ENCODE results near the gene DEFB128. TPM values are rescaled to one million over a fixed set of nuclear protein-coding genes. Genes with fewer than 3 reads are reported as not detected.
"Not testable (repeated sequence)": the region's sequence is repeated elsewhere in the genome, so short reads cannot be mapped to it uniquely, and the experiment has no call there.

The DEFB128 gene
- total and polyA plus RNA-seq, 10 of the 15 experiments (the other 5 are each of a cell fraction or from before 2014, with no cell fraction given): not detected

DNA sequence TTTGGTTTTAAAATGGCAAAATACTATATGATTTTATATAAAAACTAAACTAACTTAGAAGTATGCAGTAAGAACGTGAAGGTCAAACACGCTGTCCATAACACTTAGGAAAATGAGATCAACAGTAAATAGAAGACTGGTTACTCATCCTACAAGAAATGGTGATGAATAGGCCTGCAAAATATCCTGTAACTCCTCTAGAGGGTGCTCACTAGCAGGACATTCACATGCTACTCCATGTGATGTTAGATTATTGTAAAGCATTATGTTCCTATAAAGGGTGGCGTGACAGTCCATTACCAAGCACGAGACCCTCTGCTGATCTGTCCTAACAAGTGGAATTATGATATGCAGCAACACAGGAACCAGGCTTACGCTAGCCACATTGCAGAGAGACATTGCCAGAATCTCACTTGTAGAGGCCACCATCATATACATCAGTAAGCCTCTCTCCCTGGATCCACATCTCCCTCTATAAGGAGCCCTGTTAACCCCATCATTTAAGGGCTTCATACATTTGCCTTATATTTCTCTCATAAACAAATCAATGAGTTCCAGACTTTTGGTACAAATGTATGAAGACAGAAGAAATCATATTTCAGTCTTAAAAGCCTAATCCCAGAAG is 19.5 kb upstream of the DEFB128 start (continued):
- TF ChIP-seq, protein P1, sequence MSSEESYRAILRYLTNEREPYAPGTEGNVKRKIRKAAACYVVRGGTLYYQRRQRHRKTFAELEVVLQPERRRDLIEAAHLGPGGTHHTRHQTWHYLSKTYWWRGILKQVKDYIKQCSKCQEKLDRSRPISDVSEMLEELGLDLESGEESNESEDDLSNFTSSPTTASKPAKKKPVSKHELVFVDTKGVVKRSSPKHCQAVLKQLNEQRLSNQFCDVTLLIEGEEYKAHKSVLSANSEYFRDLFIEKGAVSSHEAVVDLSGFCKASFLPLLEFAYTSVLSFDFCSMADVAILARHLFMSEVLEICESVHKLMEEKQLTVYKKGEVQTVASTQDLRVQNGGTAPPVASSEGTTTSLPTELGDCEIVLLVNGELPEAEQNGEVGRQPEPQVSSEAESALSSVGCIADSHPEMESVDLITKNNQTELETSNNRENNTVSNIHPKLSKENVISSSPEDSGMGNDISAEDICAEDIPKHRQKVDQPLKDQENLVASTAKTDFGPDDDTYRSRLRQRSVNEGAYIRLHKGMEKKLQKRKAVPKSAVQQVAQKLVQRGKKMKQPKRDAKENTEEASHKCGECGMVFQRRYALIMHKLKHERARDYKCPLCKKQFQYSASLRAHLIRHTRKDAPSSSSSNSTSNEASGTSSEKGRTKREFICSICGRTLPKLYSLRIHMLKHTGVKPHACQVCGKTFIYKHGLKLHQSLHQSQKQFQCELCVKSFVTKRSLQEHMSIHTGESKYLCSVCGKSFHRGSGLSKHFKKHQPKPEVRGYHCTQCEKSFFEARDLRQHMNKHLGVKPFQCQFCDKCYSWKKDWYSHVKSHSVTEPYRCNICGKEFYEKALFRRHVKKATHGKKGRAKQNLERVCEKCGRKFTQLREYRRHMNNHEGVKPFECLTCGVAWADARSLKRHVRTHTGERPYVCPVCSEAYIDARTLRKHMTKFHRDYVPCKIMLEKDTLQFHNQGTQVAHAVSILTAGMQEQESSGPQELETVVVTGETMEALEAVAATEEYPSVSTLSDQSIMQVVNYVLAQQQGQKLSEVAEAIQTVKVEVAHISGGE (CRISPR knock-in tag; IDR thresholded peaks at IDR 0.05): no peak
- no peak for TF ChIP-seq TAF1 (IDR thresholded peaks at IDR 0.05; ENCODE audit: borderline replicate concordance, low read depth, low read length)
- TF ChIP-seq, protein P2, sequence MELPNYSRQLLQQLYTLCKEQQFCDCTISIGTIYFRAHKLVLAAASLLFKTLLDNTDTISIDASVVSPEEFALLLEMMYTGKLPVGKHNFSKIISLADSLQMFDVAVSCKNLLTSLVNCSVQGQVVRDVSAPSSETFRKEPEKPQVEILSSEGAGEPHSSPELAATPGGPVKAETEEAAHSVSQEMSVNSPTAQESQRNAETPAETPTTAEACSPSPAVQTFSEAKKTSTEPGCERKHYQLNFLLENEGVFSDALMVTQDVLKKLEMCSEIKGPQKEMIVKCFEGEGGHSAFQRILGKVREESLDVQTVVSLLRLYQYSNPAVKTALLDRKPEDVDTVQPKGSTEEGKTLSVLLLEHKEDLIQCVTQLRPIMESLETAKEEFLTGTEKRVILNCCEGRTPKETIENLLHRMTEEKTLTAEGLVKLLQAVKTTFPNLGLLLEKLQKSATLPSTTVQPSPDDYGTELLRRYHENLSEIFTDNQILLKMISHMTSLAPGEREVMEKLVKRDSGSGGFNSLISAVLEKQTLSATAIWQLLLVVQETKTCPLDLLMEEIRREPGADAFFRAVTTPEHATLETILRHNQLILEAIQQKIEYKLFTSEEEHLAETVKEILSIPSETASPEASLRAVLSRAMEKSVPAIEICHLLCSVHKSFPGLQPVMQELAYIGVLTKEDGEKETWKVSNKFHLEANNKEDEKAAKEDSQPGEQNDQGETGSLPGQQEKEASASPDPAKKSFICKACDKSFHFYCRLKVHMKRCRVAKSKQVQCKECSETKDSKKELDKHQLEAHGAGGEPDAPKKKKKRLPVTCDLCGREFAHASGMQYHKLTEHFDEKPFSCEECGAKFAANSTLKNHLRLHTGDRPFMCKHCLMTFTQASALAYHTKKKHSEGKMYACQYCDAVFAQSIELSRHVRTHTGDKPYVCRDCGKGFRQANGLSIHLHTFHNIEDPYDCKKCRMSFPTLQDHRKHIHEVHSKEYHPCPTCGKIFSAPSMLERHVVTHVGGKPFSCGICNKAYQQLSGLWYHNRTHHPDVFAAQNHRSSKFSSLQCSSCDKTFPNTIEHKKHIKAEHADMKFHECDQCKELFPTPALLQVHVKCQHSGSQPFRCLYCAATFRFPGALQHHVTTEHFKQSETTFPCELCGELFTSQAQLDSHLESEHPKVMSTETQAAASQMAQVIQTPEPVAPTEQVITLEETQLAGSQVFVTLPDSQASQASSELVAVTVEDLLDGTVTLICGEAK (IDR thresholded peaks at IDR 0.05; ENCODE audit: borderline replicate concordance): no peak

DNA sequence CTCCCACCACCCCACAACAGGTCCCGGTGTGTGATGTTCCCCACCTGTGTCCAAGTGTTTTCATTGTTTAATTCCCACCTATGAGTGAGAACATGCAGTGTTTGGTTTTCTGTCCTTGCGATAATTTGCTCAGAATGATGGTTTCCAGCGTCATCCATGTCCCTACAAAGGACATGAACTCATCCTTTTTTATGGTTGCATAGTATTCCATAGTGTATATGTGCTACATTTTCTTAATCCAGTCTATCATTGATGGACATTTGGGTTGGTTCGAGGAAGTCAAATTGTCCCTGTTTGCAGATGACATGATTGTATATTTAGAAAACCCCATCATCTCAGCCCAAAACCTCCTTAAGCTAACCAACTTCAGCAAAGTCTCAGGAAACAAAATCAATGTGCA is 14.1 kb upstream of the DEFB128 start:
- H3K79me2 ChIP-seq (ENCODE audit: control insufficient read depth, insufficient read depth, low read length); H3K36me3 ChIP-seq (ENCODE audit: control insufficient read depth in 2 of 2, insufficient read depth in 2 of 2, low read length in 1 of 2); intact Hi-C loops (cut with micrococcal nuclease; ENCODE audit: unreplicated experiment); BruUV-seq (replicated peaks); DNase-seq (ENCODE audit: low read depth, low spot score); H3K4me2 ChIP-seq (ENCODE audit: control insufficient read depth, insufficient read depth); H3K27ac ChIP-seq (ENCODE audit: control insufficient read depth, insufficient read depth); CTCF ChIA-PET; H2AFZ ChIP-seq (ENCODE audit: control insufficient read depth, low read depth, low read length); H3K9ac ChIP-seq (ENCODE audit: control insufficient read depth, insufficient read depth, low read length); FAIRE-seq; ATAC-seq; H3K9me3 ChIP-seq (replicated peaks; ENCODE audit: control insufficient read depth, insufficient read depth, low read length); H3K4me1 ChIP-seq (ENCODE audit: control insufficient read depth, insufficient read depth, low read length); H4K20me1 ChIP-seq (ENCODE audit: control insufficient read depth, insufficient read depth); H3K27me3 ChIP-seq (replicated peaks in 1 of 2; ENCODE audit: control insufficient read depth in 2 of 2, insufficient read depth in 2 of 2, low read length in 1 of 2); POLR2A ChIA-PET; RAD21 ChIA-PET (ENCODE audit: unreplicated experiment); in situ Hi-C loops (cut with MboI); H3K4me3 ChIP-seq: not testable (repeated sequence)
- WGBS (ENCODE audit: insufficient coverage, insufficient replicate concordance, low lambda C conversion rate, missing lambda C conversion rate): 14% methylated on average over 4 of the region's 4 CpGs
- SMC1A ChIA-PET (ENCODE audit: uncharacterized antibody, unreplicated experiment): interaction anchor here (1.4 kb wide), 1 partner anchor 127 kb away, joined by 4 read pairs; no protein-coding TSS in a partner anchor

All from GM12878 (cell line).